HepG2 (cell line): ENCODE measurements around the gene MCM3. TPM values are rescaled to one million over a fixed set of nuclear protein-coding genes. Genes with fewer than 3 reads are reported as not detected.

Experiments used
- CENPX ChIP-seq: sonication (generic); formaldehyde crosslinking; IDR thresholded peaks from 2 replicates; pipeline ENCODE4 v1.9.0; 2021; ENCODE audit warnings: mild to moderate bottlenecking, missing genetic modification reagents, moderate library complexity
- DNMT3B ChIP-seq: conservative IDR thresholded peaks from 2 replicates; pipeline ENCODE4 v1.6.1; 2016; ENCODE audit warnings: missing biosample characterization, control low read depth
- FOSL1 ChIP-seq: sonication (generic); formaldehyde crosslinking; IDR thresholded peaks from 2 replicates; pipeline ENCODE4 v1.9.0; 2021; ENCODE audit warnings: missing genetic modification reagents, borderline replicate concordance
- FOXO1 ChIP-seq: sonication (generic); formaldehyde crosslinking; IDR thresholded peaks from 2 replicates; pipeline ENCODE4 v1.4.0; 2020; ENCODE audit warnings: missing genetic modification reagents
- HNRNPL ChIP-seq: fragments of 200-400 bp; formaldehyde crosslinking; IDR thresholded peaks from 2 replicates; pipeline ENCODE4 v1.6.1; 2017; ENCODE audit warnings: mild to moderate bottlenecking, low read depth, low read length
- JUND ChIP-seq: sonication (generic); formaldehyde crosslinking; IDR thresholded peaks from 2 replicates; pipeline ENCODE4 v1.8.0; 2022; ENCODE audit warnings: mild to moderate bottlenecking, missing genetic modification reagents
- MXD4 ChIP-seq: IDR thresholded peaks from 2 replicates; pipeline ENCODE4 v1.6.1; 2016; ENCODE audit warnings: mild to moderate bottlenecking, missing biosample characterization, missing genetic modification reagents
- THAP11 ChIP-seq: IDR thresholded peaks from 2 replicates; pipeline ENCODE4 v1.6.1; 2016; ENCODE audit warnings: missing biosample characterization, missing genetic modification reagents
- YEATS2 ChIP-seq: sonication (generic); formaldehyde crosslinking; IDR thresholded peaks from 2 replicates; pipeline ENCODE4 v1.4.0; 2020; ENCODE audit warnings: missing genetic modification reagents, borderline replicate concordance
- ZBTB21 ChIP-seq: sonication (generic); formaldehyde crosslinking; IDR thresholded peaks from 2 replicates; pipeline ENCODE4 v1.4.0; 2020; ENCODE audit warnings: missing genetic modification reagents
- ZBTB3 ChIP-seq: sonication (generic); formaldehyde crosslinking; IDR thresholded peaks from 2 replicates; pipeline ENCODE4 v1.4.0; 2020; ENCODE audit warnings: low read depth, mild to moderate bottlenecking, moderate library complexity, missing genetic modification reagents, borderline replicate concordance
- ZFP90 ChIP-seq: sonication (generic); formaldehyde crosslinking; IDR thresholded peaks from 2 replicates; pipeline ENCODE4 v1.8.0; 2022; ENCODE audit warnings: missing genetic modification reagents, mild to moderate bottlenecking, inconsistent platforms, borderline replicate concordance
- ZNF234 ChIP-seq: sonication (generic); formaldehyde crosslinking; conservative IDR thresholded peaks from 2 replicates; pipeline ENCODE4 v1.5.1; 2020; ENCODE audit warnings: mild to moderate bottlenecking, missing genetic modification reagents
- ZNF496 ChIP-seq: sonication (generic); formaldehyde crosslinking; IDR thresholded peaks from 2 replicates; pipeline ENCODE4 v1.8.1; 2023; ENCODE audit warnings: mild to moderate bottlenecking, moderate library complexity, missing genetic modification reagents; ENCODE audit not compliant: insufficient replicate concordance
- ZNF879 ChIP-seq: sonication (generic); formaldehyde crosslinking; IDR thresholded peaks from 2 replicates; pipeline ENCODE4 v1.8.1; 2023; ENCODE audit warnings: missing genetic modification reagents
- polyA plus RNA-seq, 8 experiments: library from polyadenylated mRNA; depleted of rRNA in 3 of 8; stranded (reverse) in 7 of 8; unstranded in 1 of 8; fragments of >200 nt; fragmentation: Illumina TruSeq in 4 of 8; extraction: Trizol in 4 of 8; gene quantifications; 2 replicates each; pipeline versions ENCODE4 v1.2.1 to v1.2.3, GENCODE V29; 2011 to 2016; ENCODE audit warnings: low read depth in 4 of 8, missing spikeins in 1 of 8, mixed read lengths in 1 of 8; ENCODE audit not compliant: insufficient read depth in 1 of 8
- total RNA-seq, 5 experiments: library from RNA; depleted of rRNA; stranded (reverse); fragments of >200 nt; fragmentation: Illumina TruSeq; extraction: Trizol; gene quantifications; 2 replicates each; pipeline ENCODE4 v1.2.3, GENCODE V29; 2016; ENCODE audit warnings: low read depth in 1 of 5
- TF ChIP-seq, protein P1 (sequence below): sonication (generic); formaldehyde crosslinking; IDR thresholded peaks from 2 replicates; pipeline ENCODE4 v1.4.0; 2020; ENCODE audit warnings: missing genetic modification reagents
- TF ChIP-seq, protein P2 (sequence below): sonication (generic); formaldehyde crosslinking; IDR thresholded peaks from 2 replicates; pipeline ENCODE4 v1.4.0; 2020; ENCODE audit warnings: missing genetic modification reagents, borderline replicate concordance
- TF ChIP-seq, protein P3 (sequence below): sonication (generic); formaldehyde crosslinking; IDR thresholded peaks from 2 replicates; pipeline ENCODE4 v1.4.0; 2020; ENCODE audit warnings: missing genetic modification reagents

The MCM3 gene
- total and polyA plus RNA-seq, 2 of the 13 experiments (the other 11 are each of a cell fraction or from before 2014, with no cell fraction given): 164 to 288 TPM

DNA sequence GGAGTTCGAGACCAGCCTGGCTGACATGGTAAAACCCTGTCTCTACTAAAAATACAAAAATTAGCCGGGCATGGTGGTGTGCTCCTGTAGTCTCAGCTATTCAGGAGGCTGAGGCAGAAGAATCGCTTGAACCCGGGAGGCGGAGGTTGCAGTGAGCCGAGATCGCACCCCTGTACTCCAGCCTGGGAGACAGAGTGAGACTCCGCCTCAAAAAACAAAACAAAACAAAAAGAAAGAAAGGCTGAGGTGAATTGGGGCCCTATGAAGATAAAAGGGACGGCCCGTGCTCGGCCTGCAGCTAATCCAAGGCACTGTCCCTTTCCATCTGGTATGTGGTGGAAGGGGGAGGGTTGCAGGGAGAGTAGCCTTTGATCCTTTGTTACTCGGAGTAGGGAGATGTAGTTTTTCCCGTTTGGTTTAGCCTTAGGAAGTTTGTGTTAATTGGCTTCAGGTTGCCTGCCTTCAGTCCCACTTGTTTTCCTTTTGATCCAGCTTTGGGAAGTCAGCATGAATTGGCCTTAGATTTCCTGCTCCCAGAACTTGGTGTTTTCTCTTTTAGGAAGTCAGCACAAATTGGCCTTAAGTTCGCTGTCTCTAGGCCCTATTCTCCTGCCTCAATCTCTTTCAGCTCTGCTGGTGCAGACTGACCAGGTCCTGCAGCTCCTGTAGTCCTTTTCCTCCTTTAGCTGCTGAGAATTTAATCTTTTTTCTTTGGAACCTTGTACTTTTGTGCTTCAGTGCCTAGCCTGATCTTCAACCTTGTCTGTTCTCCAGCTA lies 41.3 kb upstream of the MCM3 start (continued):
- TF ChIP-seq, protein P1, sequence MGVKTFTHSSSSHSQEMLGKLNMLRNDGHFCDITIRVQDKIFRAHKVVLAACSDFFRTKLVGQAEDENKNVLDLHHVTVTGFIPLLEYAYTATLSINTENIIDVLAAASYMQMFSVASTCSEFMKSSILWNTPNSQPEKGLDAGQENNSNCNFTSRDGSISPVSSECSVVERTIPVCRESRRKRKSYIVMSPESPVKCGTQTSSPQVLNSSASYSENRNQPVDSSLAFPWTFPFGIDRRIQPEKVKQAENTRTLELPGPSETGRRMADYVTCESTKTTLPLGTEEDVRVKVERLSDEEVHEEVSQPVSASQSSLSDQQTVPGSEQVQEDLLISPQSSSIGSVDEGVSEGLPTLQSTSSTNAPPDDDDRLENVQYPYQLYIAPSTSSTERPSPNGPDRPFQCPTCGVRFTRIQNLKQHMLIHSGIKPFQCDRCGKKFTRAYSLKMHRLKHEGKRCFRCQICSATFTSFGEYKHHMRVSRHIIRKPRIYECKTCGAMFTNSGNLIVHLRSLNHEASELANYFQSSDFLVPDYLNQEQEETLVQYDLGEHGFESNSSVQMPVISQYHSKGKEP (CRISPR knock-in tag): no peak
- TF ChIP-seq, protein P2, sequence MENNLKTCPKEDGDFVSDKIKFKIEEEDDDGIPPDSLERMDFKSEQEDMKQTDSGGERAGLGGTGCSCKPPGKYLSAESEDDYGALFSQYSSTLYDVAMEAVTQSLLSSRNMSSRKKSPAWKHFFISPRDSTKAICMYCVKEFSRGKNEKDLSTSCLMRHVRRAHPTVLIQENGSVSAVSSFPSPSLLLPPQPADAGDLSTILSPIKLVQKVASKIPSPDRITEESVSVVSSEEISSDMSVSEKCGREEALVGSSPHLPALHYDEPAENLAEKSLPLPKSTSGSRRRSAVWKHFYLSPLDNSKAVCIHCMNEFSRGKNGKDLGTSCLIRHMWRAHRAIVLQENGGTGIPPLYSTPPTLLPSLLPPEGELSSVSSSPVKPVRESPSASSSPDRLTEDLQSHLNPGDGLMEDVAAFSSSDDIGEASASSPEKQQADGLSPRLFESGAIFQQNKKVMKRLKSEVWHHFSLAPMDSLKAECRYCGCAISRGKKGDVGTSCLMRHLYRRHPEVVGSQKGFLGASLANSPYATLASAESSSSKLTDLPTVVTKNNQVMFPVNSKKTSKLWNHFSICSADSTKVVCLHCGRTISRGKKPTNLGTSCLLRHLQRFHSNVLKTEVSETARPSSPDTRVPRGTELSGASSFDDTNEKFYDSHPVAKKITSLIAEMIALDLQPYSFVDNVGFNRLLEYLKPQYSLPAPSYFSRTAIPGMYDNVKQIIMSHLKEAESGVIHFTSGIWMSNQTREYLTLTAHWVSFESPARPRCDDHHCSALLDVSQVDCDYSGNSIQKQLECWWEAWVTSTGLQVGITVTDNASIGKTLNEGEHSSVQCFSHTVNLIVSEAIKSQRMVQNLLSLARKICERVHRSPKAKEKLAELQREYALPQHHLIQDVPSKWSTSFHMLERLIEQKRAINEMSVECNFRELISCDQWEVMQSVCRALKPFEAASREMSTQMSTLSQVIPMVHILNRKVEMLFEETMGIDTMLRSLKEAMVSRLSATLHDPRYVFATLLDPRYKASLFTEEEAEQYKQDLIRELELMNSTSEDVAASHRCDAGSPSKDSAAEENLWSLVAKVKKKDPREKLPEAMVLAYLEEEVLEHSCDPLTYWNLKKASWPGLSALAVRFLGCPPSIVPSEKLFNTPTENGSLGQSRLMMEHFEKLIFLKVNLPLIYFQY (CRISPR knock-in tag): no peak
- TF ChIP-seq ZNF879 (CRISPR knock-in tag) (no peak), JUND (CRISPR knock-in tag) (peak; percentile 33; the same call in 1 of the 2 replicates), ZBTB21 (CRISPR knock-in tag) (no peak), ZFP90 (peak; percentile 93), FOXO1 (CRISPR knock-in tag) (peak; percentile 65), ZBTB3 (CRISPR knock-in tag) (no peak), CENPX (CRISPR knock-in tag) (no peak), ZNF234 (CRISPR knock-in tag) (no peak), ZNF496 (no peak), FOSL1 (no peak; the same call in 1 of the 2 replicates), HNRNPL (no peak), YEATS2 (no peak), THAP11 (CRISPR knock-in tag) (peak; percentile 87), DNMT3B (CRISPR knock-in tag) (no peak), MXD4 (CRISPR knock-in tag) (0 out of 2 replicates have a peak, but pooled peaks have one; percentile 32)
- TF ChIP-seq, protein P3, sequence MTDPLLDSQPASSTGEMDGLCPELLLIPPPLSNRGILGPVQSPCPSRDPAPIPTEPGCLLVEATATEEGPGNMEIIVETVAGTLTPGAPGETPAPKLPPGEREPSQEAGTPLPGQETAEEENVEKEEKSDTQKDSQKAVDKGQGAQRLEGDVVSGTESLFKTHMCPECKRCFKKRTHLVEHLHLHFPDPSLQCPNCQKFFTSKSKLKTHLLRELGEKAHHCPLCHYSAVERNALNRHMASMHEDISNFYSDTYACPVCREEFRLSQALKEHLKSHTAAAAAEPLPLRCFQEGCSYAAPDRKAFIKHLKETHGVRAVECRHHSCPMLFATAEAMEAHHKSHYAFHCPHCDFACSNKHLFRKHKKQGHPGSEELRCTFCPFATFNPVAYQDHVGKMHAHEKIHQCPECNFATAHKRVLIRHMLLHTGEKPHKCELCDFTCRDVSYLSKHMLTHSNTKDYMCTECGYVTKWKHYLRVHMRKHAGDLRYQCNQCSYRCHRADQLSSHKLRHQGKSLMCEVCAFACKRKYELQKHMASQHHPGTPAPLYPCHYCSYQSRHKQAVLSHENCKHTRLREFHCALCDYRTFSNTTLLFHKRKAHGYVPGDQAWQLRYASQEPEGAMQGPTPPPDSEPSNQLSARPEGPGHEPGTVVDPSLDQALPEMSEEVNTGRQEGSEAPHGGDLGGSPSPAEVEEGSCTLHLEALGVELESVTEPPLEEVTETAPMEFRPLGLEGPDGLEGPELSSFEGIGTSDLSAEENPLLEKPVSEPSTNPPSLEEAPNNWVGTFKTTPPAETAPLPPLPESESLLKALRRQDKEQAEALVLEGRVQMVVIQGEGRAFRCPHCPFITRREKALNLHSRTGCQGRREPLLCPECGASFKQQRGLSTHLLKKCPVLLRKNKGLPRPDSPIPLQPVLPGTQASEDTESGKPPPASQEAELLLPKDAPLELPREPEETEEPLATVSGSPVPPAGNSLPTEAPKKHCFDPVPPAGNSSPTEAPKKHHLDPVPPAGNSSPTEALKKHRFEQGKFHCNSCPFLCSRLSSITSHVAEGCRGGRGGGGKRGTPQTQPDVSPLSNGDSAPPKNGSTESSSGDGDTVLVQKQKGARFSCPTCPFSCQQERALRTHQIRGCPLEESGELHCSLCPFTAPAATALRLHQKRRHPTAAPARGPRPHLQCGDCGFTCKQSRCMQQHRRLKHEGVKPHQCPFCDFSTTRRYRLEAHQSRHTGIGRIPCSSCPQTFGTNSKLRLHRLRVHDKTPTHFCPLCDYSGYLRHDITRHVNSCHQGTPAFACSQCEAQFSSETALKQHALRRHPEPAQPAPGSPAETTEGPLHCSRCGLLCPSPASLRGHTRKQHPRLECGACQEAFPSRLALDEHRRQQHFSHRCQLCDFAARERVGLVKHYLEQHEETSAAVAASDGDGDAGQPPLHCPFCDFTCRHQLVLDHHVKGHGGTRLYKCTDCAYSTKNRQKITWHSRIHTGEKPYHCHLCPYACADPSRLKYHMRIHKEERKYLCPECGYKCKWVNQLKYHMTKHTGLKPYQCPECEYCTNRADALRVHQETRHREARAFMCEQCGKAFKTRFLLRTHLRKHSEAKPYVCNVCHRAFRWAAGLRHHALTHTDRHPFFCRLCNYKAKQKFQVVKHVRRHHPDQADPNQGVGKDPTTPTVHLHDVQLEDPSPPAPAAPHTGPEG (CRISPR knock-in tag): peak; percentile 72; the same call in 1 of the 2 replicates
